GM19025 (cell line): ENCODE measurements around the gene PFKM.
"Not testable (repeated sequence)": the region's sequence is repeated elsewhere in the genome, so short reads cannot be mapped to it uniquely, and the experiment has no call there.

Experiments used
- ATAC-seq: cut with Tn5 transposase; IDR thresholded peaks from one replicate; pipeline ENCODE4 v1.9.1; 2021; ENCODE audit warnings: mild to moderate bottlenecking, low read depth, moderate library complexity; ENCODE audit not compliant: unreplicated experiment

PFKM gene

DNA sequence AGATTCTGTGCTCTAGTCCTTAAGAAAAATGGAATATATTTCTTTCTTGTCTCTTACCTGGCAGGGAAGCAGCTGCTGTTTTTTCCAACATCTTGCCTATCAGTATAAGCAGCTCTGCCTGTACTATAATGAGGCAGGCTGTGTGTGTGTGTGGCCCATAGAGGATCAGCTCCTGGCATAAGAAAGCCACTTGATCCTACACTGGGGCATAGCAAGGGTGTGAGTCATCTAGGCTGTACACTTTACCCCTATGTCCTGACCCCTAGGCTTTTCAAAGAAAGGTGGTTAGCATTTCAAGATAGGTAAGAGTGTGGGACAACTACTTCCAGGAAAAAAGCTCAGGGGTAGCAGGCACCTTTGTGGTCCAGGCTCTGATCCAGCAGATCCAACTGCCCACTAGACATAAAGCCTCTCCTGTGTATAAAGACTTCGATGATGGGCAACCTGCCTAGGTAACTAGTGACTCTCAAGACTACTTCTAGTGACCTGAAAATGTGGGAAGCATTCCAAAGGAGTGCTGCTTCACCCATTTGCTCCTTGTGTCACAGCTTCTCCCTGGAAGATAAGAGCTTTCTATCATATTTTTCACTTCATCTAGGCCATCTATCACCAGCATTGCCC lies 8.4 kb upstream of the PFKM start:
- ATAC-seq = no peak

DNA sequence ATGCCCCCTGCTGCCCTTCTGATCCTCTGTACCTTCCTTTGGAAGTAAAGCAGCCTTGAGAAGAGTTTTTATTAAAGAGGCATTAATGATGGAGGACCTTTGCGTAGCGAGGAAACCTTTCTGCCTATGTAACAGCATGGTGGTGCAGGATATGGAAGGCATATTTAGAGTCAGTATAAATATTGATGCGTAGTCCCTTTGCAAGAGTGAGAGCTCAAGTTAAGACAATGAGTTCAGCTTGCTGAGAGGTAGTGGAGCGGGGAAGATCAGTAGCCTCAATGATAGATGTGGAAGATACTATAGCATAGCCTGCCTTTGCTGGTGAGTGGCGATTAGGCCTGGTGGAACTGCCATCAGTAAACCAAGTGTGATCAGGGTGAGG lies 7.9 kb upstream of the PFKM start:
- not testable (repeated sequence) for ATAC-seq

DNA sequence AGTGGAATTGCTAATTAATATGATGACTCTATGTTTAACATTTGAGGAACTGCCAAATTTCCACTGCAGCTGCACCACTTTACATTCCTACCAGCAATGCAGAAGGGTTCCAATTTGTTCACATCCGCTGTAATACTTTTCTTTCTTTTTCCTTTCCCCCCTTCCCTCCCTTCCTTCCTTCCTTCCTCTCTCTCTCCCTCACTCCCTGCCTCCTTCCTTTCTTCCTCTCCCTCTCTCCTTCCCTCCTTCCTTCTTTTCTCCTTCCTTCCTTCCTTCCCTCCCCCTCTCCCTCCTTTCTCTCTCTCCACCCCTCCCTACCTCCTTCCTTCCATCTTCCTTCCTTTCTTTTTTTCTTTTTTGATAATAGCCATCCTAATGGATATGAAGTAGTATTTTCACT lies 3.2 kb upstream of the PFKM start:
- no peak for ATAC-seq

DNA sequence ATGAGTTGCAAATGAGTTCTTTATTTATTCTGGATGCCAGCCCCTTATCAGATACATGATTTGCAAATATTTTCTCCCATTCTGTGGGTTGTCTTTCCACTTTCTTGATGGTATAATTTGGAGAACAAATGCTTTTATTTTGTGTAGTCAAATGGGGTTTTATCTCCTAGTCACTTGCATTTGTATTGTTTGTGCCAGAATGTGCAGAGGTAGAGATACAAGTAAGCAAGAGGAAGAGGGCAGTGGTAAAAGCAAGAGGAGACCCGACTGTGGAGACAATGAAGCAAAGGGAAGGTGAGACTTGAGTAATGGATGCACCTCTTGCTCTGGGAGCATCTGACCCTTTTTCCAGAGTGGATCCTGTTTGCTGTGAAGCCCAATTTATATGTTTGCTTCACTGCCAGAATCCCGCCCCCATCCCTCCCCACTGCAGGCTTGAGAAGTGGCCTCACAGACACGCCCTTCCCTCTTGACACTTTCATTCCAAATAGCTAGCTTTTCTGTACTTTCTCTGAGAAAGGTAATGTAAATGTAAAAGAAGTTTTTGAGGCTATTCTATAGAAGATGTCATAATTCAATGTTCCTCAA lies 786 bp upstream of the PFKM start:
- no peak for ATAC-seq

DNA sequence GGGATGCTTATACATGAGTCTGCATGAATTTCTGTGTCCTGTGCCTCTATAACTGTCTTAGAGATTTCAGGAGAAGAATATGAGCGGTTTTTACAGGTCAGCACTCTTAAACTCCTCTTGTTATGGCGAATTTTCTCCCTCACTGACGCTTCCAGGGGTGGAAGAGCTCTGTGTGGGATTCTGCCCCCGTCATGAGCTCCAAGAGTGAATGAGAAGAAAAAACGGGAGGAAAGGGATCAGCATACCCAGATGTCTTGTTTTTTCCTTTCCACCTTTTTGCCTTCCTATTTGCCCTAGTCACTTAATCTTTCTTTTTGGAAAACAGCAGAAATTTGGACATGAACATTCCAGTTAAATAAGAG lies 651 bp downstream of the PFKM start:
- no peak for ATAC-seq

DNA sequence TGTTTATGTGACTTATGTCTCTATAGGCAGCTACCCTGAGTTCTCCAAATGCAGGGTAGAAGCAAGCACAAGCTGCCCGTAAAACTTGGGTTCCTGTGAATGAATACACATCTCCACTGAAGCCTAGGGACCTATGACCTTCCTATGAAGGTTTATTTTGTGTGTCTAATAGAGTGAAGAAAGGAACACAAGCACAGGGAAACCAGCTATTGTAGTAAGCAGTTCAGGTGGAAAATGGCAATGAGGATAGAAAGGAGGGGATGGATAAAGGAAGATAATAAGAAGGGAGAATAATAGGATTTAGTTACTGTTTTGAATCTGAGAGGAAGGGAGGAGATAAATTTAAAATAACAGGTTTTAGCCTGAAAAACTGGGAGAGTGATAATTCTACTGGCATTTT lies 2.4 kb downstream of the PFKM start:
- ATAC-seq = no peak

DNA sequence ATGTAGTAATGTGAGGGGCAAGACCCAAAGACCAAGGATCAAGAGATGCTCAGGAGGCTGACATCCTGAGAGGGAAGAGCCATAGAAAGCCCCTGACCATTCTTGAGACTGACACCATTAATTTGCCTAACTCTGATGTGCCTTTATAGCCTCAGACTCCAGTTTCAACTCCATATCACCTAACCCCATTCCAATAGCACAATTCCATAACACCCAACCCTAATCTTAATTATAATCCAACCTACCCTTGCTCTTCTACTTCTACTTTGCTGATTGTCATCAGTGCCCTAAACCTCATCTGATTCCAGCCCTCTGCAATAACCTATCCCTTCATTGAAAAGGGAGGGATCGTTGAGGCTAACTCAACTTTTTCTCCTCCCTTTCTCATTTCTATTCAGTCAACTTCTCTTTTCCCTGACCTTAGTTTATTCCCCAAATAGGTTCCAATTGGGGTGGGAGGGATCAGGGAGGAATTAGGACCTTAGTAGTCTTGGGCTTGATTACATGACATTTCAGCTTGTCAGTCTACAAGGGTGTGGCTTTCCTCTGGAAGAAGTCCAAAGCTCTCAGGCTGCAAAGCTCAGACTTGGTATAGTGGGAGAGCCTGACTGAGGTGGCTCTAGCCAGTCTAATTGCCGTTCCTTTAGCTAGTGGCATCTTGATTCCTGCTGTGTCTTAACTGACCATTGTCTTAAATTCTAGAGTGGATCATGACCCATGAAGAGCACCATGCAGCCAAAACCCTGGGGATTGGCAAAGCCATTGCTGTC lies 3.1 kb downstream of the PFKM start:
- no peak for ATAC-seq

DNA sequence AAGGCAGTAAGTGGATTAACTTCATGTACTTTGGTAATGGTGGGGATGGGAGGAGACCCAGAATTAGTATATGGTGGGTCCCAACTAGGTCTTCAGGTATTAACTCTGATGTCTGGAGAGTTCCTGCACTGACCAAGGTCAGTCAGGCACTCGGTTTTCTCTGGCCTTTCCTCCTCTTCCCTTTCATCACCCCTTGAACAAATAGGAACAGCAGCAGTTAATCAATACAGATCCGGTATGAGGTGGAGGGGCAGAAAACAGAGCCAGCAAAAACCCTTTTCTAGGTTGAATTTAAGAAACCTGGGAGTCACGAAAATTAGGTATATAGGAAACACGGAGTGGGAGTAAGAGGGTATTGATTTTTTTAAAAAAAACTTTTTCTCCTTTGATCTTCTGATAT lies 4.0 kb downstream of the PFKM start:
- ATAC-seq = no peak

DNA sequence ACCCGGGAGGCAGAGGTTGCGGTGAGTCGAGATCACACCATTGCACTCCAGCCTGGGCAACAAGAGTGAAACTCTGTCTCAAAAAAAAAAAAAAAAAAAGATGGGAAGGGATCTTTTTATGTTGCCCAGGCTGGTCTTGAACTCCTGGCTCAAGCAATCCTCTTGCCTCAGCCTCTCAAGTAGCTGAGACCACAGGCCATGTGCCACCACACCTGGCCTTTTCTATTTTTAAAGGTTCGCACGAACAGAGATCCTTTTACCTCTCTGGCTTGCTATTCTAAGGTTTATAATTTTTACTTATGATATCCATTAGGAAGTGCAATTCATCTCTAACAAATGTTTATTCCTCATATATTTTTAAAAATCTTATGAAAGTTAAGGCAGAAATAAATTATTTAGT lies 6.4 kb downstream of the PFKM start:
- not testable (repeated sequence) for ATAC-seq

DNA sequence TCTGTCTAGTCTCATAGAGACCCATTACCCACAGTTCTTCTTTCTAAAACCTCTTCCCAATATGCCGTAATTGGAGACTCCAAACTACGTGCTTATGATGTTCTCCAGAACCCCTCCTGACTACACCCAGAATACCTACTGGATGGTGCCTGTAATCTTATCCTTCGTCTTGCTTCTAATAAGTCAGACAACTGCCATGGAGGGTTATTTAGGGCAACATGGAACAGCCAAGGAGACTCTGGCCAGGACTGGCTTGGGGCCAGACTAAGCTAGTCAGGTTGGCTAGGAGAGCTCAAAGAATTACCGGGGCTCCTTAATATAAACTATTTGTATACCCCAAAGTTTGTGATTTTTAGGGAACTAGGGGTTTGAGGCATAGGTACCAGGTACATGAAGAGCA lies 6.8 kb downstream of the PFKM start:
- ATAC-seq = no peak

DNA sequence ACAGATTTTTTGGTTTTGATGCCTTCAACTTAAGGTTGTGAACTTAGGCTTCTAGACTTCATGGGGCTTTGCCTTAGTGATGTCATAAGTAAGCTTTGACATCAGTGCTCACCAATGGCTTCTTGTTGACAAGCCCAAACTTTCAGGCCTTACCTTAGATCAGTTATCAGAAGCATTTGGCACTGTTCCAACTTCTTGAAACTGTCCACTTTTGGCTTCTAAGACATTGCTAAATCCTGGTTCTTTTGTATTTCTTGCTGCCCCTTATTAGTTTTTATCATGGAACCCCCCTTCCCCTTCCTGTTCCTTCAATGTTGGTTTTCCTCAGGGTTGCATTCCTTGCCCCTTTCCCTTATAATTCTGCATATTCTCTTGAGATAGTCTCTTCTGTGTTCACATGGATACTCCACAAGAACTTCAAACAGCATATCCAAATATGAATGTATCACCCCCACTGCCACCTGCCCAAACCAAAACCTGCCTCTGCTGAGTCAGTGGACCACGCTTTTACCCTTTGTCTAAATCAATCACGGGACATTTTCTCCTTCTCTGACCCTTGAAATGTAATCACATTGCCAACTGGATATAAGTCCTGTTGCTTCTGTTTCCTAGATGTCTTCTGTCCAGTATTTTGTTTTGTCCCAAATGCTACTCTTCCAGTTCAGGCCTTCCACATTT lies 7.9 kb downstream of the PFKM start:
- no peak for ATAC-seq

DNA sequence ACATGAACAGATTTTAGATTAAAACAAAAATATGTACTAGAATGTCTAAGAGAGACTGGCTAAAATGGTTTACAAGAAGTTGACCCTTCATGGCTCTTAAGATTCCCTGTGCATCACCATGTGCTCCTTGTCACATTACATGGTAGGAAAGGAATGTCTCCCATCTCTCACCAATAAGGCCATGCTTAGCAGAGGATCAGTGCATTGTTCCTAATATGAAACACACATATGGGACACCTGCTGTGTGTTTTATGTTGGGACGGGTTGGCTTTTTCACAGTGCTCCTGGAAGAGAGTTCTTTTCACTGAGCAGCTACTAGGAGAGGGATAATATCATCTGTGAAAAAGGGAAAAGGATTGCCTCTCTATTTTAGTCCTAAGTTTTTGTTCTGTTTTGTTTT lies 9.6 kb downstream of the PFKM start:
- ATAC-seq = no peak

DNA sequence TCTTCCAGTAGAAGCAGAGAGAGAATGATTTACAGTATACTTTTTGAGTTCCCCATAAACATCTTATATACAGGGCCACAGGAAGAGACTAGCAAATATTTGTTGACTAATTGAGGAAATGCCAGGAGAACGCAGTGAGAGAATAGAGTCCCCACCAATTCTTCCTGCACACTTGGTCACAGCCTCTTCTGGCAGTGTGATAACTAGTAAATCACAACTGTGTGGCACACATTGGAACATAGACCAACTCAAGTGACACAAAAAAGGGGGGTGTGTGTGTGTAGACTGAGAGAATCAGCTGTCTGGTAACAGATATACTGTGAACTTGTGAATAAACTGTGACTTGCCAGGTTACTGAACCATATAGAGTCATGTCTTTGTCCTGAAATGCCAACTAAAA lies 10.2 kb downstream of the PFKM start:
- no peak for ATAC-seq

DNA sequence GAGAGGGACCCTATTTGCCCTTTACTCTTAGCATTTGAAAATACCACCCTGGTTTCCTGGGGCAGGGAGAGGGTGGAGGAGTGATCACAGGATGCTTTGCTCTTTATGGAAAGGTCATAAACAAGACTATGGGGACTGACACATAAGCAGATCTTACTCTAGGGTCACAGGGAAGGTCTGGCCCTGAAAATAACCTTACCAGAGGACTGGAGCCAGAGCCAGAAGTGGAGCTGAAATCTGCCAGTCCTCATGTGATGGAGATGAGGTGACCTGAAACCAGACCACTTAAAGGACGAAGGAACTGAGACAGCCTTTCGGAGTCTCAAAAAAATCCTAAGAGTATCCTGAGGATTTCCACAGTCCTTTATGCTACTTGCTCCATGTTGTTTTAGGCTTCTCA lies 12.4 kb downstream of the PFKM start:
- ATAC-seq = no peak

DNA sequence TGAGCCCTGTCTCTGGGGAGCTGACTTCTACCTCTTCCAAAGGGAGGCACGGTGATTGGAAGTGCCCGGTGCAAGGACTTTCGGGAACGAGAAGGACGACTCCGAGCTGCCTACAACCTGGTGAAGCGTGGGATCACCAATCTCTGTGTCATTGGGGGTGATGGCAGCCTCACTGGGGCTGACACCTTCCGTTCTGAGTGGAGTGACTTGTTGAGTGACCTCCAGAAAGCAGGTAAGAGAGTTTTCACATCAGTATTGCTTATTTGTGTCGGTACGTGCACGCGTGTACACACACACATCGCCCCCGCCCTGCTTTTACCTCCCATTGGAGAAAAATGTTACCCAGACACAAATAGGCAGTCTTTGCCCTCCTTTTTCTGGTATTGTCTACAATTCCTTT lies 13.7 kb downstream of the PFKM start:
- ATAC-seq = no peak

DNA sequence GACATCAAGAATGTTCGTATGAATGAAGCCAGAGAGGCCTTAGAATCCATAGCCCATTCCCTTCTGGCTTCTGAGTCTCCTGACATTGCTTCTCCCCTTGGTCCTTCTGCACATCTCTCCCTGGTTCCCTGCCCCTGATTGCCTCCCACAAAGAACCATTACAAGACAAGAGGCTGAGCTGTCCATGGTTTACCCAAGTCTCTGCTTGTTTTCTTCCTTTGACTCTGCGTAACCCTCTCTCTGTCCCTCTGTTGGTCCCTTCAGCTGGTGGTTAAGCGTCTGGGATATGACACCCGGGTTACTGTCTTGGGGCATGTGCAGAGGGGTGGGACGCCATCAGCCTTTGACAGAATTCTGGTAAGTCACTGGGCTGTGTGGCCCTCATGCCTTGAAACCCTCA lies 15.9 kb downstream of the PFKM start:
- ATAC-seq = no peak

DNA sequence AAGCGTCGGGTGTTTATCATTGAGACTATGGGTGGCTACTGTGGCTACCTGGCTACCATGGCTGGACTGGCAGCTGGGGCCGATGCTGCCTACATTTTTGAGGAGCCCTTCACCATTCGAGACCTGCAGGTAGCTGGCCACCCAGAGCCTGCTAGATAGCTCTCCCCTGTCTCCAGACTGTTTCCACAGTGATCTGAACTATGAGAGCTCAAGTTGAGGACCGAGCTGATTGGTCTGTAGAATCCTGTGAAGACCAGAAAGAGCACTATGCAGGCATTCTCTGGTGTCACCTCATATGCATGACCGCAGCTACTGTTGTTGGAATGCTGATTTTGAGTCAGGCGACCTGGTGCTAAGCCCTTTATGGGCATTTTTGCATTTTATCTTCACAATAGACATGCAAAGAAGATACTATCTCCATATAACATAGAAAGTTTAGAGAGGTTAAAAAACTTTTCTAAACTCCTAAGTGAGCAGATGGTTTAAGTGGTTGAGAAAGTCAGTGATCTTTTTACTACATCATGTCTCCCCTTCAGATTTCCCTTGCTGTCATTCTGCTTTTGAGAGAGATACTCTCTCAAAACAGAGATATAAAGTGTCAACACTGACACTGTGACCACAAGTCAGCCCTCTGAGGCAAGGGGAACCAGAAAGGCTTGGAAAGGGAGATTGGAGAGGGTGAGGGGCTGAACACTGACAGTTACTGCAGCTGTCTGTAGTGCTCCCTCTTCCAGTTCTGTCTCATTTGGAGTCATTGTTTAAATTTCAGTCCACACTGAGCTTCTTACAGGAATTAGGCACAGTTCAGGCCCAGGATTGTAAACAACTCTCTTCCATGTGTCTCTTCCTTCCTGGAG lies 23.9 kb downstream of the PFKM start:
- no peak for ATAC-seq

DNA sequence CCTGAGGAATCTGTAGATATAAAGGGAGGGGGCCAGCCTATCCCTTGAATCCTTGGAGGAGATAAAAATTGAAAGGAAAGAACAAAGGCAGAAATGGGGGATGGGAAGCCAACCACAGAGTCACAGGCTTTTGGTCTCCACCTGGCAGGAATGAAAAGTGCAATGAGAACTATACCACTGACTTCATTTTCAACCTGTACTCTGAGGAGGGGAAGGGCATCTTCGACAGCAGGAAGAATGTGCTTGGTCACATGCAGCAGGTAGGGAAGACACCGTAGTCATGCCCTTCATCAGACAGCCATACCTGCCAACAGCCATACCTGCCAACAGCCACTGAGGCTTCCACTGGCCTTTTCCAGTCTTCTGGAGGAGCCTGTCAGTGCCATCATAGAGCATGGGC lies 24.7 kb downstream of the PFKM start:
- no peak for ATAC-seq

DNA sequence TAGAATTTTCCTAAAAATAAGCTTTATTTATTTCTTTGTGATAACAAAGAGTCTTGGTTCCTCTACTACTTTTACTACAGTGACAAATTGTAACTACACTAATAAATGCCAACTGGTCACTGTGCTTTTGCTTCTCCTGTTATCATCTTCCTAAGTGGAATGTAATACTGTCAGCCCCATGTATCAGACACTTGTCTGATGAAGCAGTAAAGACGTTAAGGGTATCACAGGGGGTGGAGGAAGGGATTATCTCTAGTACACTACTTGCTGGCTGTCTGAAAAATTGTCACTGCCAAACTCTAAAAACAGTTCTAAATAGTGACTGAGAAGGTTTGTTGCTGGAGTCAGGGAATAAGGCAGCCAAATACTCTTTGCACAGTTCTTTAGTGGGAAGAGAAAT lies 26.8 kb downstream of the PFKM start:
- ATAC-seq = no peak

DNA sequence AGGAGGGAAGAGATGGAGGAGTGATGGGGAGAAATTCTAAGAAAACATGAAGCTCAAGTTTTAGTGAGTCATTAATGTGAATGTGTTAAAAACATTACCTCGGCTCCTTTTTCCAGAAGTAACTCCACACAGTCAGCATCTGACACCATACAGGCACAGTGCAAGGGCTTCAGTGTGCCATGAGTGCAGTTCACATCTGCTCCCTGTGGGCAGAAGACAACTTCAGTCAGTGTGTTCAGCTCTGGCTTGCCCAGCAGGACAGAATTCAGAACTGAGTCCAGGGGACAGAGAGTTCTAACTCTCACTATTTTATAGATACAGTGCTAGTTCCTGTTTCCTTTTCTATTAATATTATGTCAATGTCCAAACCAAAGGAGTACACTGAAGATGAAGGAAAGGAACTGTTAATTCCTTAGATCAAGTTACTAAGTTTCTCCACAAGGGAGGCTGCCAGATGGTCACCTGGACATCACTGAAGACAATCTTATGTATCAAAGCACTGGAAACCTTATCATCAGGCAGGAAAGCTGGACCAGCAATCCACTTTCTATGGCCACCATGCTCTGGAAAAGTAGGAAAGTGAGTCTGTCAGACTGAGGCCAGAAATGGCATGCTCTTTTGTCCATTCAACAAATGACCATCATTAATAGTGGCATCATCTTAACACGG lies 32.1 kb downstream of the PFKM start:
- no peak for ATAC-seq
